ENCODE measurements around the gene SLC17A8.

SLC17A8 gene

DNA sequence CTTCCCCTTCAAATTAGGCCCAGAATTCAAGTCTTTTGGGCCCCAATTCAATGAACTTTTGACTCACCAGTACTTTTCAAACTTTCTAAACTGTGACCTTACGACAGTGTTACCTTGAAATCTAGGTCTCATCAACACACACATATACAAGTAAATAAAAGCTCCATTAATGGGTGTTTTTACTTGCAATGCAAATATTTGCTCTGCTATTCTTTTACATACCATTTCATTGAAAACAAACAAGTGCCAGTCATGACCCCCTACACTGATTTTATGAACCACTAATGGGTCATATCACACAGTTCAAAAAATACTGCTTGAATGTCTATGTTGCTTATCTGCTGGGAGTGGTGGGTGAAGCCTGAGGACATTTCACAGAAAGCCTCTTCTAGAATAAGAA is 107.7 kb downstream of the SLC17A8 start:
- Mint-ChIP-seq H3K36me3 (no peaks in the 10 kb centered on the region), H3K4me1 (no peaks in the 10 kb centered on the region), H3K27ac (no peak overlapping the region), H3K27me3 (no peaks in the 10 kb centered on the region), H3K9me3 (no peaks in the 10 kb centered on the region), H3K4me3 (no peak overlapping the region)

GRCh38 chr12:100468126-100468525 is 111.3 kb downstream of the SLC17A8 start:
- Mint-ChIP-seq H3K9me3 (no peaks in the 10 kb centered on the region), H3K27me3 (peaks cover 6% of the 10 kb centered on the region), H3K4me1 (no peaks in the 10 kb centered on the region), H3K4me3 (no peak overlapping the region), H3K36me3 (no peaks in the 10 kb centered on the region), H3K27ac (no peak overlapping the region)
